Epithelial cell of esophagus (primary cell): Measurements from ENCODE around the gene ZNF285.
"Not testable (repeated sequence)": the region's sequence is repeated elsewhere in the genome, so short reads cannot be mapped to it uniquely, and the experiment has no call there.

ENCODE experiments used
- DNase-seq: peaks from one replicate; pipeline ENCODE4 v3.0.0; 2010; ENCODE audit warnings: low read depth
- H3K4me3 ChIP-seq: 2 replicates; pipeline ENCODE4 v1.5.1; 2011; ENCODE audit warnings: mild to moderate bottlenecking, low read length, control low read depth
- CTCF ChIP-seq: IDR thresholded peaks from 2 replicates; pipeline ENCODE4 v1.5.1; 2011; ENCODE audit warnings: low read depth, mild to moderate bottlenecking, low read length, control low read depth, inconsistent platforms; ENCODE audit not compliant: insufficient read depth; ENCODE audit errors: missing control alignments

The ZNF285 gene

GRCh38 chr19:44341794-44342193 lies 59.6 kb downstream of the ZNF285 start:
- TF ChIP-seq CTCF = no peak
- no peak overlapping the region for H3K4me3 ChIP-seq
- no peak for DNase-seq

GRCh38 chr19:44334639-44335038 lies 66.8 kb downstream of the ZNF285 start:
- not testable (repeated sequence) for DNase-seq

More at GRCh38 chr19:44334639-44335038, 66.8 kb downstream of the ZNF285 start:
- H3K4me3 ChIP-seq = not testable (repeated sequence)
